ENCODE data around the gene ALOX5.

DNA sequence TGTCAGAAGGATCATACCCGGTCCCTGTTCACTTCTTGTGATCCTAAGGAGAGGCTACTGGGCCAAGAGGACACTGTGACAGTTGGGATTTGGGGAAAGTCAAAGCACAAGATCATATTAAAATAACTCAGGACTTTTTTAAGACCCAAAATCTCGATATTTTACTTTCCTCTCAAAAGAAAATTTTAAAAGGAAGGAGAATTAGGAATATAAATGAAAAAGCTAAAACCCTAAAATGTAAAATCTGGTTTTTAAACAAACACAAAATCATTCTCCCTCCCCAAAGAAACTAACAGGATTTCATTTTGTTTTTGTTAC is 36.4 kb downstream of the ALOX5 start:
- TF ChIP-seq CTCF (IDR thresholded peaks at IDR 0.05; ENCODE audit: low read depth, low read length, missing input control) (no peak), TAF1 (conservative IDR thresholded peaks at IDR 0.05) (no peak), JUND (IDR thresholded peaks at IDR 0.05) (no peak), REST (IDR thresholded peaks at IDR 0.05) (no peak), HNF4A (conservative IDR thresholded peaks at IDR 0.05) (no peak), YY1 (IDR thresholded peaks at IDR 0.05) (no peak), GABPA (IDR thresholded peaks at IDR 0.05 in 1 of 2, conservative IDR thresholded peaks at IDR 0.05 in 1 of 2) (no peak), SP1 (IDR thresholded peaks at IDR 0.05) (no peak), FOXA1 (IDR thresholded peaks at IDR 0.05) (no peak), RAD21 (IDR thresholded peaks at IDR 0.05) (no peak), HNF4G (IDR thresholded peaks at IDR 0.05) (no peak), RXRA (IDR thresholded peaks at IDR 0.05) (no peak)
- TF ChIP-seq, protein P1, sequence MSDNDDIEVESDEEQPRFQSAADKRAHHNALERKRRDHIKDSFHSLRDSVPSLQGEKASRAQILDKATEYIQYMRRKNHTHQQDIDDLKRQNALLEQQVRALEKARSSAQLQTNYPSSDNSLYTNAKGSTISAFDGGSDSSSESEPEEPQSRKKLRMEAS (IDR thresholded peaks at IDR 0.05), result no peak
- TF ChIP-seq, protein P2, sequence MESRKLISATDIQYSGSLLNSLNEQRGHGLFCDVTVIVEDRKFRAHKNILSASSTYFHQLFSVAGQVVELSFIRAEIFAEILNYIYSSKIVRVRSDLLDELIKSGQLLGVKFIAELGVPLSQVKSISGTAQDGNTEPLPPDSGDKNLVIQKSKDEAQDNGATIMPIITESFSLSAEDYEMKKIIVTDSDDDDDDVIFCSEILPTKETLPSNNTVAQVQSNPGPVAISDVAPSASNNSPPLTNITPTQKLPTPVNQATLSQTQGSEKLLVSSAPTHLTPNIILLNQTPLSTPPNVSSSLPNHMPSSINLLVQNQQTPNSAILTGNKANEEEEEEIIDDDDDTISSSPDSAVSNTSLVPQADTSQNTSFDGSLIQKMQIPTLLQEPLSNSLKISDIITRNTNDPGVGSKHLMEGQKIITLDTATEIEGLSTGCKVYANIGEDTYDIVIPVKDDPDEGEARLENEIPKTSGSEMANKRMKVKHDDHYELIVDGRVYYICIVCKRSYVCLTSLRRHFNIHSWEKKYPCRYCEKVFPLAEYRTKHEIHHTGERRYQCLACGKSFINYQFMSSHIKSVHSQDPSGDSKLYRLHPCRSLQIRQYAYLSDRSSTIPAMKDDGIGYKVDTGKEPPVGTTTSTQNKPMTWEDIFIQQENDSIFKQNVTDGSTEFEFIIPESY (IDR thresholded peaks at IDR 0.05), result no peak
